Activated CD8-positive, alpha-beta memory T cell treated with anti-CD3 and anti-CD28 coated beads, Interleukin-2, amount 50 U/mL, for 1 hour (primary cell): ENCODE results near the gene FMNL2.
"Not testable (repeated sequence)": the region's sequence is repeated elsewhere in the genome, so short reads cannot be mapped to it uniquely, and the experiment has no call there.

ENCODE experiments used
- DNase-seq: peaks from one replicate; pipeline ENCODE4 v3.0.0-alpha.2; 2020; ENCODE audit errors: extremely low read depth

FMNL2 gene

GRCh38 chr2:152519581-152519952 lies 184.6 kb downstream of the FMNL2 start:
- no peak for DNase-seq

GRCh38 chr2:152520759-152521158 lies 185.8 kb downstream of the FMNL2 start:
- DNase-seq: no peak

GRCh38 chr2:152522446-152522845 lies 187.5 kb downstream of the FMNL2 start:
- not testable (repeated sequence) for DNase-seq

- no peak for DNase-seq
These were observed 188.1 kb downstream of the FMNL2 start for GRCh38 chr2:152523091-152523490.

GRCh38 chr2:152525277-152525838 lies 190.4 kb downstream of the FMNL2 start:
- no peak for DNase-seq

GRCh38 chr2:152529420-152530115 lies 194.6 kb downstream of the FMNL2 start:
- no peak for DNase-seq

- no peak for DNase-seq
These were observed 197.3 kb downstream of the FMNL2 start for GRCh38 chr2:152532241-152532640.

- no peak for DNase-seq
These were observed 199.6 kb downstream of the FMNL2 start for GRCh38 chr2:152534460-152535135.

- no peak for DNase-seq
These were observed 202.2 kb downstream of the FMNL2 start for GRCh38 chr2:152537081-152537651.

- no peak for DNase-seq
These were observed 204.4 kb downstream of the FMNL2 start for GRCh38 chr2:152539424-152539823.

- no peak for DNase-seq
These were observed 206.7 kb downstream of the FMNL2 start for GRCh38 chr2:152541712-152542111.

GRCh38 chr2:152542337-152542994 lies 207.5 kb downstream of the FMNL2 start:
- DNase-seq: no peak

- no peak for DNase-seq
These were observed 208.1 kb downstream of the FMNL2 start for GRCh38 chr2:152542995-152543481.

- no peak for DNase-seq
These were observed 208.7 kb downstream of the FMNL2 start for GRCh38 chr2:152543717-152544116.

GRCh38 chr2:152544638-152545037 lies 209.7 kb downstream of the FMNL2 start:
- no peak for DNase-seq

GRCh38 chr2:152546230-152546837 lies 211.4 kb downstream of the FMNL2 start:
- no peak for DNase-seq

- DNase-seq: no peak
These were observed 213.3 kb downstream of the FMNL2 start for GRCh38 chr2:152548111-152548875.

- DNase-seq: no peak
These were observed 214.0 kb downstream of the FMNL2 start for GRCh38 chr2:152548996-152549395.

GRCh38 chr2:152549423-152549822 lies 214.4 kb downstream of the FMNL2 start:
- no peak for DNase-seq

GRCh38 chr2:152550386-152550785 lies 215.4 kb downstream of the FMNL2 start:
- no peak for DNase-seq

- DNase-seq: no peak
These were observed 217.9 kb downstream of the FMNL2 start for GRCh38 chr2:152552888-152553287.
